HG03039 (cell line): ENCODE data around the gene MED9.

Source experiments
- ATAC-seq: cut with Tn5 transposase; IDR thresholded peaks from one replicate; pipeline ENCODE4 v1.9.1; 2021; ENCODE audit warnings: mild to moderate bottlenecking, moderate library complexity; ENCODE audit not compliant: unreplicated experiment

MED9 gene

GRCh38 chr17:17487998-17488397 is 11.2 kb downstream of the MED9 start:
- no peak for ATAC-seq

- no peak for ATAC-seq
Measured at GRCh38 chr17:17491031-17491471, 14.3 kb downstream of the MED9 start.

GRCh38 chr17:17491546-17491988 is 14.8 kb downstream of the MED9 start:
- ATAC-seq = no peak

DNA sequence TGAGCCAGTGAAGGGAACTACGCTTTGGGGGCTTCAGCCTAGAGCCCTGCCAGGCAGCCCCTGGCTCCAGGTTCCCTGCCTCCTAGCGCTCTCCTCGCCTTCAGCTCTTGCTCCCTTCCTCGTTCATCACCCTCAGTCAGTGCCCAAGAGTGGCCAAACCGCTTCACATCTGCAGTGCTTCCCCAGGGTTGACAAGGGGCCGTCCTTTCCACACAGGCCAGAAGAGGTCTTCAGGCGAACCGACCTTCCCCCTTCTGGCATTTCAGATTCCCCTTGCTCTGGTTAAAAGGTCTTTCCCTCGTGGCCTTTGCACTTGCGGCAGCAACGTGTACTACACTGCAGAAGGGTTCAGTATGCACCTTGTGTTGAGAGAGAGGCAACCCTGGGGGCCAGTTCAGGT is 15.3 kb downstream of the MED9 start:
- no peak for ATAC-seq

- no peak for ATAC-seq
Measured at GRCh38 chr17:17492571-17492970, 15.8 kb downstream of the MED9 start.

DNA sequence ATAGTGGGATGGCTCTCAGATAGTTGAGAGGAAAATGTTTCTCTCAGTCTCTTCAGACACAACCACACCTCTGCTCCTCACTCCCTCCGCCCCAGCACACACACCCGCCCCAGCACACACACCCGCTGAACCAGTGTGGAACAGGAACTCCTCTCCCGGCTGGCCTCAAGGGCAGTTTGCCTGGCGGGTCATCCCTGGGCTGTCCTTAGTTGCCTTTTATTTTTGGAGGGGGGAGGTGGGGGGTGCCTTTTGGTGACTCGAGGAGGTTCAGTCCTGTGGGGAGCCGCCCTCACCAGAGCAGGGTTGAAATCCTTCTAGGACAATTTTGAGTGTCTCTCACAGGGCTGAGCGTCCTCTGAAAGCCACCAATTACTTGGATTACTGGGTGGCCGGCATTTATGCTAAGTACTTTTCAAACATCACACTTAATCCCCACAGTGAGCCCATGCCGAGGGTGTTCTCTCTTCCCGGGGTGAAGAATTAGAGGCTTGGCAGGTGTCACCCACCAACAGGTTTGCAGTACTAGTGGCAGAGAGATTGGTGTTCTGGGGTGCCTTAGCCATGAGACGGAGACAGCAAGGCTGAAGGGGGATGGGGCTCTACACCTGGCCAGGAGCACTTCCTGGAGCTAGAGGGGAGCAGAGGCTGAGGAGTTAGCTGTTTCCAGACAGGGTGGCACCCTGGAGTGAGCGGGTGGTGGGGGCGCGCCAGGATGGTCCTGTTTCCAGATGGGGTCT is 16.6 kb downstream of the MED9 start:
- no peak for ATAC-seq

DNA sequence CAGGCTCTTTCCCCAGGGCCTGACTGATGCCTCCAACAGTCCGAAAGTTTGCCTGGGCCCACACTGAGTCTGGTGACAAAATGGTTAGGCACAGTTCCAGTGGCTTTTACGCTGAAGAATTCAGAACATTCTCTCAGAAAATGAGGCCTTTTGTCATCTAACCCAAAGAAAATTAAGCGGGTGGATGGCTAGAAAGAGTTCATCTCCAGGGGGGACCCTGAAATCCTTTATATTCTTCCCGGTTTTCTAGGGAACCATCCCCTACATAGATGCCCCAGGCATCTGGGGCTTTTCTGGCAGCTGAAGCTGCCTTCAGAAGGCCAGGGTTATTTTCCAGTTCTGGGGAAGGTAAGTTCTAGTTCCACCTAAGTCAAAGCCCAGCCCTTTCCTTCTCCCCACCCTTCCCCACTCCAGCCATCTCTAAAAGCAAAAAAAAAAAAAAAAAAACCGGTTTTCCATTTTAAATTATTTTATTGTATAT is 17.2 kb downstream of the MED9 start:
- no peak for ATAC-seq

DNA sequence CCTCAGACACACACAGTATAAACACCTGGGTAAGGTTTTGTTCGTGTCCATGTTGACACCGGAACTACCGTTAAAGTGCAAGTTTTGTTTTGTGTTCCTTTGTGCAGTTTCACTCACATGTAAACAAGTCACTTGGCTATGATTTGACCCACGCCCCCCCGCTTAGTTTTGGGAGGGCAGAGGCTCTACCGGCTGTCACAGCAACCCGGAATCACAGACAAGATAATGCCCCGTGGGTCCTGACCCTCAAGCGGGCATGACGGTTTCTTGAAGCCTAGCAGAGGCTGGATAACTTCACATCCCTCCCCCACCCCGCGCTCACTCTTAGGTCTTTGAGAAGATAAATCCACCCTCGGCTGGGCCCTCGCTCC is 17.7 kb downstream of the MED9 start:
- ATAC-seq = no peak

- no peak for ATAC-seq
Measured at GRCh38 chr17:17494870-17495535, 18.2 kb downstream of the MED9 start.

DNA sequence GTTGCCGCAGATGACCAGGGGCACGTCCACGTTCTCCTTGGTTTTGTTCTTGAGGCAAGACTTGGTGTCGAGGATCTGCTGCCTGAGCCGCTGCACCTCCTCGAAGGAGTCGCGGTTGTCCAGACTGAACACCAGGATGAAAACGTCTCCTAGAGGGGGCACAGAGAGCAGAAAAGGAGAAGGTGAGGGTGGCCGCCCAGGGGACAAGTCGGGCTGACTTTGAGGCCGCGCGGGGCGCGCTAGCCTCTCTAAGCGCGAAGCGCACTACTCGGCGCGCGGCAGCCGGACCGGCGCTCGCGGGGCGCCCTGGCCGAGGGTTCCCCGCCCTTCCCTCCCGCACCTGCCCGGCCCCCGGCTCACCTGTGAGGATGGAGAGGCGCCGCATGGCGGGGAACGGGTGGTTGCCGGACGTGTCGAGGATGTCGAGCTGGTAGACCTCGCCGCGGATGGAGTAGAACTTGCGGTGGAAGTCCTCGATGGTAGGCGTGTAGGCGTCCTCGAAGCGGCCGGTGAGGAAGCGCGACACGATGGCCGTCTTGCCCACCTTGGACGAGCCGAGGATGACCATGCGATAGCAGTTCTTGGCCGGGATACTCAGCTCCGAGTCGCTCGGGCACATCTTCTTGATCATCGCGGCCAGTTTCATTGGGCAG is 18.9 kb downstream of the MED9 start:
- no peak for ATAC-seq

GRCh38 chr17:17496189-17497064 is 19.6 kb downstream of the MED9 start, which contains the start of gene RASD1:
Gene RASD1, minus strand, starts transcription at chr17:17496395. Its CDS starts 214 bp downstream, at chr17:17496181.
- ATAC-seq = peak; percentile 55

- ATAC-seq = no peak
Measured at GRCh38 chr17:17497065-17497844, 20.5 kb downstream of the MED9 start.

GRCh38 chr17:17497845-17498520 is 21.2 kb downstream of the MED9 start:
- no peak for ATAC-seq

- no peak for ATAC-seq
Measured at GRCh38 chr17:17498606-17499301, 22.0 kb downstream of the MED9 start.

DNA sequence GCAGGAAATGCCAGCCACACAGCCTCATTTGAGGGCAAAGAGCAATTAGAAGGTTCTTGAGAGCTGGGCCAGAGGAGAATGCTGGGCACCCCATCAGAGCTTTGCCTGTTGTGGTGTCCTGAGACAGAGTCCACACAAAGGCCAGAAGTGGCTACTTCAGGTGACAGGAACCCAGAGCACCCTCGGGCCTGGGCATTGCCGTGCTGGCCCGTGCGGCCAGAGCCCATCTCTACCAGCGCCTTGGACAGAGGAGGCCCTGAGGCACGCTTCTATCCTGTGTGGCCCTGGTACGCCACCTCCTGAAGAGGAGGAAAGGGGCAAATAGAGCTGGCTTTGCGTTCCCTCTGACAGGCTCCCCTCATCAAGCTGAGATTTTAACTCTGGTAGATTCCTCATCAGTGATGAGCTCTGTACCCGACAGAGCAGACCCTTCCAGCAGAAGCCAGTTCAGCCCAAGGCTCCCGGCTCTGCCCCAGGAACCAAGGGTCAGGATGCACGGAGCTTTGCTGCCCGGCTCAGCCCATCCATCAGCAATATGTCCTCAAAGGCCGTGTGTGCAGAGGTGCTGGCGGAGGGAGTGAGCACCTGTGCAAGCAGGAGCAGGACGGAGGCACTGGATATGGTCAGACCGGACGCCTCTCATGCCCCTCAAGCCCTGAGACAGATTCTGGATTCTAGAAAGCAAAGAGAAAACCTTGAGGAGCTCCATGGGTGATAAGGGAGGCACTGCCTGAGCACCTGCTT is 22.8 kb downstream of the MED9 start:
- ATAC-seq = no peak

- no peak for ATAC-seq
Measured at GRCh38 chr17:17500999-17501605, 24.3 kb downstream of the MED9 start.

GRCh38 chr17:17502741-17503565 is 26.2 kb downstream of the MED9 start:
- no peak for ATAC-seq
